Measurements from ENCODE around the gene INSIG2.
"Not testable (repeated sequence)": the region's sequence is repeated elsewhere in the genome, so short reads cannot be mapped to it uniquely, and the experiment has no call there.

INSIG2 gene

DNA sequence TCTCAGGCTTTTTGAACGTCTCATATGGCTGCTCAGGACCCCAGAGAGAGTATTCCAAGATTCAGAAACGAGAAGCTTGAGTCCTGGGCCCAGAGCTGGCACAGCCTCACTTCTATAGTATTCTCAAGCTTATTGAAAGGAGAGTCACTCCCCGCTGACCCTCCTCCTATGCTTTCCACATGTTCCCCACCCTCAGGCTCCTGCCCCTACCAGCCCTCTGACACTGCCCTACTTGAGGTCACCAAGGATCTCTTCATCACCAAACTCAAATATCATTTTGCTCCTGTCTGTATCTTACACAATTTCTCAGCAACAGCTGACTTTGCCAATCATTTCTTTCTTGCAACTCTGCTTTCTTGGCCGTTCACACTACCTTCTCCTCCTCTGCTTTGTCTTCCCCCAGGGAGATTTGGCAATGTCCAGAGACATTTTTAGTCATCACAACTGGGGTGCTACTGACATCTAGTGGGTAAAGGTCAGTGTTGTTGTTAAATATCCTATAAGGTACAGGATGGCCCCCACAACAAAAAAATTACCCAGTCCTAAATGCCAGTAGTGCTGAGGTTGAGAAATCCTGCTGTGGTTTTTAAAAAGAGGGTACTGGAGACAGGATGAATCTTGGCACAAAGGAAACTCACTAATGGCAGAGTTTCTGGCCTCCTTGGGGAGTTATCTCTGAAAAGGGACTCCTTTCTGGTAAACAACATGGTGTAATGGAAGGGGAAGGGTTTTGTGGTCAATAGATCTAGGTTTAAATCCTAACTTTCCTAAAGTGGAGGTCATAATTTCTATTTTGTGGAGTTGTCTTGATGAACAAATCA lies 26.9 kb upstream of the INSIG2 start:
- peak; percentile 69 for DNase-seq (ENCODE audit: low read depth)

DNA sequence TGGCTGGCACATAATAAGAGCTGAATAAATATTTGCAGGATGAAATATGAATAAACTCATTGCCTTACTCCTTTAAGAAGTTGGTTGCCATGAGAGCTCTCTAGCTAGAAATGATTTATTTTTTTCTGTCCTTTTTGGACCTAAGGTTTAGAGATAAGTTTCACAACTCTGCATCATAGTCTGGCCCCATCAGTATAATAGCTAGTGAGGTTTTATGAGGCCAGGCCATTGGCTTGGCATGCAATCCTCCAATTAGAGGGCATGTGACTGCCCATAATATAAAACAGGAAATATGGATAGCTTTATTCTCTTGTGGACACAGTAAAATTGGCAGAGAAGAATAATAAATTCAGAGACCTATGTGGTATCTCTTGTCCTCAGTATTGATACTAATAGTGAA lies 26.2 kb upstream of the INSIG2 start:
- peak; percentile 68 for DNase-seq (ENCODE audit: low read depth)

DNA sequence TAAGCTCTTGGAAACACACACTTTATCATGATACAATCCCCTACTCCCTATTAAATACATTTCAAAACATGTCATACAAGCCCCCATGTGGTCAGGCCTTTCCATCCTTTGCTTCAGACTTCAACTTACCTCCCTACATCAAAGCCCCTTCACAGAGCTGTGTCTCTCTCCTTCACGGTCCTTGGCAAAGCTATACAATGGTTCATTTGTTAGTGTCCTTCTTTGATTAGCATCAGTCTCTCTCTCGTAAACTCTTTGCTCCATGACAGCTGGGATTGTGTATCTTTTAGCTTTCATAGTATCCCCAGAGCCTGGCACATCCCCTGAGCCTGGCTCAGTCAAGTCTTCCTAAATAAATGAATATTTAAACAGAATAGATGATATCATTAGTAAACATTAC lies 25.6 kb upstream of the INSIG2 start:
- DNase-seq (ENCODE audit: low read depth), result no peak

DNA sequence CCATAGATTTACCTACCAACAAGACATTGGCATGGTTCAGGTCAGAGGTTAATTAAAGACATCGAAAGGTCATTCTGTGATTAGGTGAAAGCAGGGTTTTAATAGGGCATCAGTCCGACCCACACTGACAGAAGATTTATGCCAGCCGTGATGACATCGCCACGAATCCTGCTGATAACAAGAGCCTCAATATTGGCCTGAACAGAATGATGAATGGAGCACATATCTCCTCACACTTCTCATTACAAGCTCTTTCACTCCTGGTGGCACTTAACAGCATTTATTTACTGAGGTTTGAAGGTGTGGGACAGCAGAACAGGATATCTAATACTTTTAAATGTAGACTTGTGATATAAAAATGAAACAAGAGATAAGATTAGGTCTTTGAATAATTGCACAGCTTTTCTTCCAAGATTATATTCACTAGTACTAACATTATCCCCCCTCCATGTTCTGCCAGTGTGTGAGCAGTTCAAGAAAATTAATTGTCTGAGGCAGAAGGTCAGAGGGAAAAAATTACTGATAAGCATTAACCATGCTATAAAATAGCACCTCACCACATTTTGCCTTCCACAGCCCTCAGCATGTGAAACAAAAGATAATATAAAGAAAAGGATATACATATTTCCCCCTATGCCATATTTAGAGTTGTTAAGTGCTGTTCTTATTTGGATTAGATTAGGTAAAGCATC lies 23.1 kb upstream of the INSIG2 start:
- DNase-seq (ENCODE audit: low read depth), result no peak

DNA sequence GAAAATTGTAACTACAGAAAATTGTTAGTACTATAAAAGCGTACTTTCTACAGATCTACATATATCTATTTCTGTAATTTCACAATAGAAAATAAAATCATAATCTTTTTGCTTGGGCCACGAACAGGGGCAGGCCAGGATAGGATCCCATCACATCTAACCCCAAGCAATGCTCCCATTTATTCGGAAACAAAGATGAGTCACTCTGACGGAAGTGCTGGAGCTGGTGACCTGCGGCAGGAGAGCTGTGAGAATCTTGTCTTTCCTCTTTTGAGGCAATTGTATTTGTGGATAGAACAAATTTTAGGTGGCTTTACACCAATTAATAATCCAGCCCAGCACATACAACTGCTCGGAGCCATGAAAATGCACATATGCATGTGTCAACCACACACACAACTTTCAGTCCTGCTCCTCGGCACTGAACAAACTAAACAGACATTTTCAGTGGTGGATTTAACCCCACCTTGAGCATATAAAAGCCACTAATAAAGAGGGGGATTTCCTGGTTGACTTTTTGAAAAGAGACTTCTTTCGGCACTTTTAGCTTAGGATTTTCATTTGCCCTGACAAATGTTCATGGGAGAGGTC lies 22.3 kb upstream of the INSIG2 start:
- DNase-seq (ENCODE audit: low read depth), result no peak

DNA sequence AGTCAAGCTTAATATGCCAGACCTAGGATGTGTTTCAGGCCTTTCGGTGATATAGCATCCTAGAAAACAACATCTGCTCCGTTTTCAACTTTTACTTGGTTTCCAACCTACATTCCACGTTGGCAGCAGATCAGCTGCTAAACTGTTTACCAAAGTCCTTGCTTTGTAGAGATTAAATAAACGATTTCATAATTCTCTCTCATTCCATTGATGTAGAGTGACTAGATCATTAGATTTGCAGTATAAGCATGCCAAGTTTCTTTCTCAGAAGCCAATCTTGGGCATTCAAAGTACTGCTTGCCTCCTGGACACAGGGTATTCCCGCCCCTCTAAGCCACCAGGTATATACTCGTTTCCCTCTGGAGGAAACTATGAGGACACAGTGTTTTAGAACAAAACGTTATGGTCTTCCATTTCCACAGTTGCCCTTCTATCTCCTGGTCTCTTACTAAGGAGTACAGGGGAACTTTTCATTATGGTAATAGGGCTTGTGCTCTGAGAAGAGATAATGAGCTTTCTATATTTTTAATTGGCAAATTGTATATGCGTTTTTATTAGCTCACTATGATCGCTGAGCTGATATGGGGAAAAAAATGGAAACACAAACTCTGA lies 10.5 kb upstream of the INSIG2 start:
- no peak for DNase-seq (ENCODE audit: low read depth)

DNA sequence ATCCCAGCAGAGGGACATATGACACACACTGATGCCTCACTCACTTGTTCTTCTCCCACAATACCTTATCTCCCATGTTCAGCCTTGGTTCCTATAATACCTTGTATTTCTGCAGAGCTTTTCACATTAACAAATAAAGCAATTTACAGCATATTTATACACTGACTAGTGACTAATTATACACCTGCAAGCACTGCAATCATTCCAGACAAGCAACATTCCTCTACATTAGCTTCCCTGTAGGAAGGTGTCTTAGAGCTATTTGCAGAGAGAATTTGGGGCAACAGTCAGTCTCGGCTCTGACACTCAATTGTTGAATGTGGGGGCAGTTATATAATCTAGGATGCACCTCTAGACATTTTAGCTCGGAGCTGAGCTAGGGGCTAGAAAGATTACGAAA lies 9.5 kb upstream of the INSIG2 start:
- no peak for DNase-seq (ENCODE audit: low read depth)

DNA sequence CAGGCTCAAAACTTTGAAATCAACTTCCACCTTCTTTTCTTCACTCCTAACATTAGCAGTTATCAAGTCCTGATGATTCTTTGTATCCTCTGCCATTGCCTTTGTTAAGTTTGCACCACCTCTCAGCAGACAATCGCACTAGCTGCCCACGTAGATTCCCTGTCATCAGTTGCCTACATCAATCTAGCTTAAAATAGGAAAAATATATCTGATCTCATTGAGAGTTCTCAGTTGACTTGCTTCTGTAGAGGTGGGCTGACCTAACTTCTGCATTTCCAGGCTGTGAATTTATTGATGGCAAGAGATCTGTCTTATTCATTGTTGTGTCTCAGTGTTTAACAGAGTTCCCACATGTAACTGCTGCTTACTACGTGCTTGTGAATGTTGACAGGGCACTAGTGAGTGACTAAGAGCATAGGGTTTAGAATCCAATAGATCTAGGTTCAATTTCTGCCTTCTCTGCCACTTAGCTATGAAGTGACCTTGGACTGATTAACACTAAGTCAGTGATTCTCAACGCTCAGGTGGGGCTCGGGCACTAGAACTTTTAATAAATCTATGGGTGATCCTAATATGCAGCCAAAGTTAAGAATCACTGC lies 3.7 kb upstream of the INSIG2 start:
- no peak for DNase-seq (ENCODE audit: low read depth)

DNA sequence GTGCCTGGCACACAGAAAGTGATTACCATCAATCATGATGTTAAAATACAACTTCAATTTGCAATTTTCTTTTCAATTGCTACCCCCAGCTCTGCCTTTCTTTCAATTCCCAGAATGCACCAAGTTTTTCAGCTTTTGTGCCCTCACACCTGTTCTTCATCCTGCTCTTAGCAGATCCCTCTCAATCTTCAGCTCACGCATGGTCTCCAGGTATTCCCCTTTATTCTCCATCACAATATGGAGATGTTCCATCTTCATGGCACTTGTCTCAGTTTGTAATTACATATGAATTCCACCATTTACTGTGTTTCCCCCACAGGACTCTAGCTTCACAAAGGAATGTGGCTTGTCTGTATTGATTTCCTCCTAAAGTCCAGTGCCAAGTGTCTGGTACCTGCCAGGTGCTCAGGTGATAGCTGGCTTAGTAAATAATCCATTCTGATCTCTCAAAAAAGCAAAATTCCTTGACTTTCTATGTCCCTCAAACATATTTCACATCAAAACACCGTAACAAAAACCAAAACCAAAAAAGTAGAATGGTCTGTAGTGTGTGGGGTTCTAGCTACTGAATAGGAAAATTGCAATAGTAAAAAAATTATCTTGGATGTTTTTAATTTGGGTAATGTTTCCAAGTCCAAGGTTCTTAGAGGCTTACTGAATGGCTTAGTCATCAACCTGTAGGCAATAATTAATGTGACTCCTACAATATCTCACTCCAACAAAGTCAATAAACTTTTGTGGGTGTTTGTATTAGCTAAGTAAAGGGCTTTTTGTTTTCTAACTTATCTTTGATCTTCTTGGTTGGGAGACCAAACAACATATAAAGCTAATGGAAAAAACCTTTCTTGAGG lies 2.9 kb upstream of the INSIG2 start:
- DNase-seq (ENCODE audit: low read depth), result no peak

DNA sequence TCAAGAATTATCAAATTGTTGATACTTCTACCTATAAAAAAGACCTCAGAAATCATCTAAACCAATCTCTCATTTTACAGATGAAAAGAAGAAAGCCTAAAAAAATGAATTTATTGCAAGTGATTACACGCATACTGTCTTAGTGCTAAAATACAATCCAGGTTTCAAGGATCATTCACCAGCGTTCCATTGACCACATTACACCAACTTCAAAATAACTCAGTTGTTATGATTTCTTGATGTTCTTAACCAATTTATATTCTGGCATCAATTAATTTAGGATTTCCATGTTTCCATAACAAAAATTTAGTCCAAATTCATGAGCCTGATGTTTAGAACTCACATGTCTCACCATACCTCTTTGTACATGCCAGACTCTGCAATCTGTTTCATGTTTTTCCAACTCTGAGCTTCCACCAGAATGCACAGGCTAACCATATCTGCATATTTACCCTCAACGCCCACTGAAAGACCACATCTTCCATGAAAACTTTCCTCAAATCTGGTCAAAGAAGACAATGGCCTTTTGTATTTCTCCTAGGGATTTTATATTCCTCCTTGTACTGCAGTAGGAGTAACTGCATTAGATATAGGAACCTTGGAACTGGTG lies 2.1 kb upstream of the INSIG2 start:
- DNase-seq (ENCODE audit: low read depth), result no peak

DNA sequence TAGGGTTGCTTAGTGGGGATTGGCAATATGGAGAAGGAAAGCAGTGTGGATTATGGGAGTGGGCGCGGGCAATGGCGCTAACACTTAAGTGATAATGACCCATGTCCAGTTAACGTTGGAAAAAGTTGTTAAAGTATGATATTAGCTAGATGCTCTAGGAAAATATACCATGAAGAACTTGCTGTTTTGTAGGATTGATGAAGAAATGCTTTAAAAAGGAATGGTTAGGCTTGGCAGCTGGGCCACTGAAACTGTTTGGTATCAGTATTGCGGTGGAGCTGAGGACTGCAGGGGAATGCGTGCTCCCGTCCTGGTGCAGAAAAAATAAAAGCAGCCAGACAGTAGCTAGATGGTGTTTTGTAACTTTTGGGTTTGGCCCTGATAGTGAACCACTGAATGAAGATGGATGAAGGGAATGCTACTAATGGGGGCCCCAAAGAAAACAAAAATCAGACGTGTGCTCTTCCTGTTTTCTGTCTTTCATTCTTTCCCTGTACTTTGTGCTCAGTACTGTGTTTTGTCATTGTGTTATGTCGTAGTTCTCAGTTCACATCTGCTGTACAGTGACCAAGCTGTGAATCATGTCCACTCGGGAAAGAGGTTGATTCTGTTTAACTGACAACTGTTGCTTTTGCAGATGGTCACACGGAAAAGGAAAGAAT lies 999 bp downstream of the INSIG2 start:
- DNase-seq (ENCODE audit: low read depth), result peak; percentile 33

DNA sequence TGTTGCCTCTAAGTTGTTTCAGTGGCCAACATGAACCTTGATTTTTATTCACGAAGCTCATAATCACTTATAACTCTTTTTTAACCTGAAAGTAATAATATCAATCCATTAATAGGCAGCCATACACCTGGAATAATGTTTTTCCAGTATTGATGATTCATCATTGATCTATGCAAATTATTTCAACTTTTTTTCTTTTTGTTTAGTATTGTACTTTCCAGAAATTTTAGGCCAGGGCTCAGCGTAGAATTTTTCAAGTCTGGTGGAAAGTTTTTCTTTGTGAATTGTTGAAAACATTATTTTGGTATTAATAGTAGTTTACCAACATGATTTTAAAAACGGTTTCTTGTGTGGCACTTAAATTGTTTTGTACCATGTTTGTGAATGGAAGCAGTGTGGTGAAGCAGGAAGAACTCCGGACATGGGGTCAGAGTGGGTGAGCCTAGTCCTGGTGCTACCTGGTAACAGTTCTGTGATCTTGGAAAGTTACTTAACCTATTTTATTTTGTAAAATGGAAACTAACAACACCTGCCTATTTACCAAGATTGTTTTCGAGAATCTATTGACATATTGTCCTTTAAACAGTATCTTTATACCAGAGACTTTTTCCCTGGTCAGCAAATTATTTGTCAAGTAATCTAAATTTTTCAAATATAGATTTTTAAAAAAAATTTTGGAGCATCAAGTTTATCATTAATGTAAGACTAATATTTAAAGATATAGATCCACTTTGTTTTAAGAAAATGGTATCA lies 2.3 kb downstream of the INSIG2 start:
- DNase-seq (ENCODE audit: low read depth), result no peak

DNA sequence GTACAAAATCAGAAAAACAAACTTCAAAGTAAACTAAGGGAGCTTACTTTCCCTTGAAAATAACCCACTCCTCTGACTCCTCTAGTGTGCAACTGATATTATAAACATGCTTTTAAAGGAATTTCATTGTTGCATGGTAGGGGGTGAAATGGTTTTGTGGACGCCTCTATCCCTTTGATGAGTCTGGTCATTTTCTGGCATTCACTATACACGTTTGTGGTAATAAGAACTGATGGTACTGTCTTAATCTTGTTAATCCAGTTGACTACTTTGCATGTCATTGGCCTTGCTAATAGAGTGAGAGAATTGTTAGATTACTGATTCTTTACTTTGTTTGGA lies 2.8 kb downstream of the INSIG2 start:
- no peak for DNase-seq (ENCODE audit: low read depth)

DNA sequence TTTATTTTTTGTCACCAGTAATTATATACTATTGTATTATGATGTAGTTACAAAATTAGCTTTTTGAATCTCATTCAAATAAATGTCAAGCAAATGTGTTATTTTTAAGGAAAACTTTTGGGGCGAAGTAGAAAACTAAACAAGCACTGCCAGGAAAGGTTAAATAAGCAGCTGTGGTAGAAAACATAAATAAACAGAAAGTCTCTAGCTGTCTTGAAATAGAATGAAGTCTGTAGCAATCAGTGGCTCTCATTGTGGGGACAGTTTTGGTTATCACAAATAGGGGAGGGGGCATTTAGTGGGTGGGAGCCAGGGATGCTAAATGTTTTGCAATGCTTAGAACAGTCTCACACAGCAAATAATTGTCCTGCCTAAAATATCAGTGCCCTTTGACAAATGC lies 3.4 kb downstream of the INSIG2 start:
- no peak for DNase-seq (ENCODE audit: low read depth)

DNA sequence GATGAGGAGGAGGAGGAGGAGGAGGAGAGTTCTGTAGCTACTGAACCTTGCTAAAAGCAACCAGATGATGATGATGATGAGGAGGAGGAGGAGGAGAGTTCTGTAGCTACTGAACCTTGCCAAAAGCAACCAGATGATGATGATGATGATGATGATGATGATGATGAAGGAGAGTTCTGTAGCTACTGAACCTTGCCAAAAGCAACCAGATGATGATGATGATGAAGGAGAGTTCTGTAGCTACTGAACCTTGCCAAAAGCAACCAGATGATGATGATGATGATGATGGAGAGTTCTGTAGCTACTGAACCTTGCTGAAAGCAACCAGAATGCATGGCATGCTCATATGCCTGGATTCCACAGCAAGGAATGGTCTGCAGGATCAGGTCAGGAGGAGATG lies 5.8 kb downstream of the INSIG2 start:
- not testable (repeated sequence) for DNase-seq (ENCODE audit: low read depth)

DNA sequence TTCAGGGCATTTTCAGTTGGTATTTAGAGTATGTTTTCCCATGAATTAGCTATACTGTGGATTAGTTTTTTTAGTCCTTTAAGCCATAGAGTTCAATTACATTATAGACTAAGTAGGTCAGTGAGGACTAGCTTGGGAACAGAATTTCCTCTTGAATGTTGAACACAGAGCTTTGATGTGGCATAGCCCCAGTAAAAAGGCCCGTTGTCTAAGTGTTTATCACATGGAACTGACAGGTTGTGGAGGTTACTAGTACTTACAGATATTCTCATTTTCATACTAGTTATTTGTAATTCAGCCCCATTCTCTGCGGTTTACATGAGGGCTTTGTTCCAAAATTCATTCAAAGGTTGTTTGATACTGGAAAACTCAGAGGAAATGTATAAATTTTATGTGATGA lies 6.2 kb downstream of the INSIG2 start:
- DNase-seq (ENCODE audit: low read depth), result no peak

DNA sequence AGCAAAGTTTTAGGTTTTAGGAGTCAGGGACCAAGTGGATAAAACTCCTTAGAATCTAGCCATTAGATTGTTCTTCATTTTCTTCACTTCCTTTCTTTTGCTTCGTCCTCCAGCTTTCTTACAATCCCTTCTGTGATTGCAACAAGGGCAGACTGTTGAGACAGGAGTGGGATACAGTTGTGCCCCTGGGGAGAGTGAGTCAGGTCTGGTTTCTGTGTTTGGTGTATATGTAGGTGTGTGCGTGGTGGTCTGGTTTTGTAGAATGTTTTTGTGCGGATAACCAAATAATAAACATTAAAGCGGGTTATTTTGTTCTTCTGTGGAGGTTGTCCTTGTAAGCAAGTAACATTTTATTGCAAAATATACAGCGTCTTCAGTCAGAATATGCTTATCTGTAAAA lies 7.3 kb downstream of the INSIG2 start:
- no peak for DNase-seq (ENCODE audit: low read depth)

DNA sequence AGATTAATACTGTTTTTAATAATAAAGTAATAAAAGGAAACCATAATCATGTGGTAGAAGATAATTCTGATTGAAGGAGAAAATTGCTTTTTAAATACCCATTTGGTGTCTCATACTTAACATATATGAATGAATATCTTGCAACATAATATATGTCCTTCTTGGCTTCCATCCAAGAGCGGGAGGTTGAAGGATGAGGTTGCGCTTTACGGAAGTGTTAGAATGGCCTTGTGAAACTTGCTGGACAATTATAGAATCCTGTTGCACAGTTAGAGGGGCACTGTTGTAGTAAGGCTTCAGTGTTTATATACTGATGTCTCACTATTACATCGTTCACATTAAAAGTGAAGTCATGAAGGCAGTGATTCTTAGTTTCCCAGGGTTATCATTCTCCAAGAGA lies 9.4 kb downstream of the INSIG2 start:
- no peak for DNase-seq (ENCODE audit: low read depth)

DNA sequence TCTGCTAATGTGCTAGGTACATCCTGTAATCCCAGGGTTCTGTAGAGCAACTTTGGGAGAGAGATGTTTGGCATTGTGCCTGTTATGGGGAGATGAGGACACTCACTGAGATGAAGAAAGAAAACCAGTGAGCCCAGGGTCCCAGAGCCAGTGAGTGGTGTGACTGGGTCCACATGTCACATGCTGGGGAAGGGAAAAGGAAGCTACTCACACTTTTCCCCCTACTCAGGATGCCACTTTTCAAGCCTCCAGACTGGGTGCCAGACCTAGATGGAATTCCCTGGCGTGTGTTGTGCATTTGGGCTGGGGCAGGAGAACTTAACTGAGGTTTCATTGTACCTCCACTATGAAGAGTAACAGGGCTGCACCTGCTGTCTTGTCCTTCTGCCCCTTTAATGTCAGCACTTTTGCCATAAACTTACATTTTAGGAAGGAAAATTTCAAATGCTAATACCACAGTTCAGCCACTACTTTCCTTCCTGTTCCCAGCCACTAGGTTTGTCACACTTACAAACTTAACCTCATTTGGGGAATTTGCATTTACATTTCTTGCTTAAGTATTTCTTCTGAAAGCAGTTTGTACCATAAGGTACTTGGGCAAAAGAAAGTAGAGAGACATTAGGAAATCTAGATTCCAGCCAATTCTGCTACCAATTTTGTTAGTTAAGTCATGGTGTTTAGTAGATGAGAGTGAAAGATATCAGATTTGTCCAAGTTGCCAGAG lies 10.2 kb downstream of the INSIG2 start:
- DNase-seq (ENCODE audit: low read depth), result no peak
